ENCODE measurements around the gene POU3F1. TPM values are rescaled to one million over a fixed set of nuclear protein-coding genes. Genes with fewer than 3 reads are reported as not detected.

The POU3F1 gene
- total and polyA plus RNA-seq, 4 donors: 0.04 to 0.20 (median 0.17) TPM

GRCh38 chr1:37998089-37998808, 48.3 kb downstream of the POU3F1 start:
- TF ChIP-seq CTCF (IDR thresholded peaks at IDR 0.05; ENCODE audit: control extremely low read depth, extremely low read depth): no peak
- ATAC-seq (ENCODE audit: insufficient read depth, low FRiP score) (no peak), DNase-seq (no peak)
- Histone ChIP-seq H3K27me3 (ENCODE audit: control insufficient read depth in 3 of 3, insufficient read depth in 3 of 3, low read length in 2 of 3) (no peaks in the 10 kb centered on the region), H3K4me1 (ENCODE audit: control insufficient read depth in 5 of 5, insufficient read depth in 5 of 5, low read length in 5 of 5) (peaks cover 0 to 57% (median 35%) of the 10 kb centered on the region in 5 donors), H3K9me3 (ENCODE audit: control insufficient read depth in 4 of 4, insufficient read depth in 3 of 4, low read length in 3 of 4) (peaks cover 0 to 2% (median 0%) of the 10 kb centered on the region in 4 donors), H3K9ac (ENCODE audit: insufficient read depth in 1 of 2, low read length in 2 of 2) (peak overlapping the region in 1 of 2 donors; percentile 7), H3K4me3 (no peak overlapping the region), H3K36me3 (ENCODE audit: control insufficient read depth in 4 of 4, insufficient read depth in 4 of 4, low read length in 4 of 4) (peaks cover 0 to 10% (median 8%) of the 10 kb centered on the region in 4 donors), H3K27ac (ENCODE audit: low read depth in 1 of 2, low read length in 1 of 2) (peak overlapping the region; percentile 75 to 95)
- WGBS, 2 donors: 83 to 86% methylated on average over 9 of the region's 9 CpGs

GRCh38 chr1:37997256-37998088, 49.1 kb downstream of the POU3F1 start:
- Histone ChIP-seq H3K27ac (ENCODE audit: low read depth in 1 of 2, low read length in 1 of 2) (peak overlapping the region in 1 of 2 donors; percentile 78), H3K4me3 (no peak overlapping the region), H3K4me1 (ENCODE audit: control insufficient read depth in 5 of 5, insufficient read depth in 5 of 5, low read length in 5 of 5) (peaks cover 0 to 56% (median 35%) of the 10 kb centered on the region in 5 donors), H3K9ac (ENCODE audit: insufficient read depth in 1 of 2, low read length in 2 of 2) (no peak overlapping the region), H3K36me3 (ENCODE audit: control insufficient read depth in 4 of 4, insufficient read depth in 4 of 4, low read length in 4 of 4) (peaks cover 0 to 10% (median 8%) of the 10 kb centered on the region in 4 donors), H3K9me3 (ENCODE audit: control insufficient read depth in 4 of 4, insufficient read depth in 3 of 4, low read length in 3 of 4) (peaks cover 0 to 2% (median 0%) of the 10 kb centered on the region in 4 donors), H3K27me3 (ENCODE audit: control insufficient read depth in 3 of 3, insufficient read depth in 3 of 3, low read length in 2 of 3) (no peaks in the 10 kb centered on the region)
- no peak for ATAC-seq (ENCODE audit: insufficient read depth, low FRiP score)
- DNase-seq: no peak
- 90 to 91% methylated on average over 25 of the region's 25 CpGs for WGBS, 2 donors
- TF ChIP-seq CTCF (IDR thresholded peaks at IDR 0.05; ENCODE audit: control extremely low read depth, extremely low read depth): no peak

GRCh38 chr1:37995751-37996345, 50.7 kb downstream of the POU3F1 start:
- no peak for TF ChIP-seq CTCF (IDR thresholded peaks at IDR 0.05; ENCODE audit: control extremely low read depth, extremely low read depth)
- peak overlapping the region; percentile 58 to 86 for H3K27ac ChIP-seq (ENCODE audit: low read depth in 1 of 2, low read length in 1 of 2)
- H3K36me3 ChIP-seq (ENCODE audit: control insufficient read depth in 4 of 4, insufficient read depth in 4 of 4, low read length in 4 of 4): peaks cover 0 to 10% (median 8%) of the 10 kb centered on the region in 4 donors
- H3K9ac ChIP-seq (ENCODE audit: insufficient read depth in 1 of 2, low read length in 2 of 2): no peak overlapping the region
- ATAC-seq (ENCODE audit: insufficient read depth, low FRiP score) (peak; percentile 79), DNase-seq (peak; percentile 93 to 97 (median 94))
- H3K9me3 ChIP-seq (ENCODE audit: control insufficient read depth in 4 of 4, insufficient read depth in 3 of 4, low read length in 3 of 4): peaks cover 0 to 2% (median 0%) of the 10 kb centered on the region in 4 donors
- peak overlapping the region; percentile 25 for H3K4me3 ChIP-seq
- peaks cover 0 to 46% (median 27%) of the 10 kb centered on the region in 5 donors for H3K4me1 ChIP-seq (ENCODE audit: control insufficient read depth in 5 of 5, insufficient read depth in 5 of 5, low read length in 5 of 5)
- WGBS, 2 donors: 13 to 19% methylated on average over 36 to 46 of the region's 46 CpGs
- H3K27me3 ChIP-seq (ENCODE audit: control insufficient read depth in 3 of 3, insufficient read depth in 3 of 3, low read length in 2 of 3): no peaks in the 10 kb centered on the region

Measured in lung (tissue), 12 donors.